ENCODE data around the gene MBD2. TPM values are rescaled to one million over a fixed set of nuclear protein-coding genes. Genes with fewer than 3 reads are reported as not detected.

The MBD2 gene
- polyA plus RNA-seq, 4 donors = 111 to 137 (median 132) TPM

DNA sequence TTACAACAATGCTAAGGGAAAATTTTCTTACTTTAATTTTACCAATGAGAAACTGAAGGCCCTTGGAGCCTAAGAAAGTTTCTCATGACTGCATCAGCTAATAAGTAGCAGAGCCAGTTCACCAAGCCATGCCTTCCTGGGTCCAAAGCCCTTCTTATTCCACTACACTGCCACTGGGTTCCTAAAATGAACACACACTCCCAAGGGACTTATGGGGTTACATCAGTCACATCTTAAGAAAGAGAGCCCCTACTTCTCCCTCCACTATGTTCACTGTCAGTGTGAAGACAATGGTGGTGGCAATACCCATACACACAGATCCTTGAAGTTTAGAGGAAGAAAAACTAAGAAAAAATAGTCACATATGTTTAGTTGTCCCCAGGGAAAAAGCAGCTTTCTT is 20.6 kb downstream of the MBD2 start:
- no peak for DNase-seq (ENCODE audit: low read depth in 4 of 4, low spot score in 3 of 4)

DNA sequence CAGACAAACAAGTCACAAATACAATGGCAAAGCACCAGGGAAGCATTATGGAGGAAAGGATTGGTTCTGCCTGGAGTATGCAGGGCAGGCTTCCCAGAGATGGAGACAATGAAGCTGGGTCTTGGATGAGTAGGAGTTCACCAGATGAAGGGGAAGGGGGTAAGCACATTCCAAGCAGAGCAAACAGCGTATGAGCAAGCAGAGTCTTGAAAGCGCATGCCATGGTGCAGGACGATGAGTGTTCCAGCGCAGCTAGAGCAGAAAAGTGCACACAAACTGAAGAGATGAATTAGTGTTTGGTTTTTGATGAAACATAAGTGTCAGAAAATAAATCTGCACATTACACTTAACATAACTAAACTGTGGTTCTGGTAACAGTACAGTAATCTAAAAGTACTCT is 21.6 kb downstream of the MBD2 start:
- no peak for DNase-seq (ENCODE audit: low read depth in 4 of 4, low spot score in 3 of 4)

DNA sequence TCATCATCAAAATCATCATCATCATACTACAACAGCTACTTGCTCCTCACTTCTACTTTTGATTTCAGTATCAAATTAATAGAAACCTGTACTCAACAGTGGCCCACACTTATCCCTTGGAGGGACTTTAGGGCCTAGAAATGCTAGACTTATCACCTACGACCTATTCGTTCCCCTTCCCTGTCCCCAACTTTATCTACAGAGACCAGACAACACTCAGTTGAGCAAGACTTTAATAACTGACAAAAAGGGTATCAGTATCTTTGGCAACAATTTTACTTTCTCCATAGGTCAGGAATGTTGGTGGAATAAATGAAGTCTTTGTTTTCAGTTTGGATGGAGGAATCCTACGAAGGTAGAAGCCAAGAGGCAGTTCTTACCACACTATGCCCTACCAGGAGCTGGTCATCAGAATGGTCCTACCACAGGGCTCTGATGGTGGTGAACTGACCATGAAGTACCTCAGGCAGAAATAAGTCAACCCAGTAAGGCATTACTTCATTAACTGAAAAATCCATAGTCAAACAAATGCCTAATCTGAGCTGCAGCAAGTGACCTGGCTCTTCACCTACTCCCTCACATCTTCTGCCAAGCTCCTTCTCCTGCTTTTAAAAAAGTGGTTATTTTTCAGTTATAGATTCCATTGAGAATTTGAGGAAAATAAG is 26.6 kb downstream of the MBD2 start:
- no peak for DNase-seq (ENCODE audit: low read depth in 4 of 4, low spot score in 3 of 4)

DNA sequence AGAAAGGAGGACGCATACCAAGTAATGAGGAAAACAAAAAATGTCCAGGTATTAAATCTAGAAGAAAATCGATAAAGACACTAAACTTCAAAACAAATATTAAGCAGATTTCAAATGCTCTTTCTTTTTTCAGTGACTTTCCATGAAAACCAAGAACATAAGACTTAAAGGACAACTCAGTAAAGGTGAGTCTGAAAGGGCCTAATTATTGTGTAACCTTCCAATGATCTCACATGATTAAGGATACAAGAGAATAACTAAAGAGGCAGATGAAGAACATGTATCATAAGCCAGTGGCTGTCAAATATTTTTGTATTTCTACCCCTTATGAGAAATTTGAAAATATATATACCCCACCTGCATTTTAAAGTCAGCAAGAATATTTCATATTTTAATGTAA is 30.7 kb downstream of the MBD2 start:
- no peak for DNase-seq (ENCODE audit: low read depth in 4 of 4, low spot score in 3 of 4)

DNA sequence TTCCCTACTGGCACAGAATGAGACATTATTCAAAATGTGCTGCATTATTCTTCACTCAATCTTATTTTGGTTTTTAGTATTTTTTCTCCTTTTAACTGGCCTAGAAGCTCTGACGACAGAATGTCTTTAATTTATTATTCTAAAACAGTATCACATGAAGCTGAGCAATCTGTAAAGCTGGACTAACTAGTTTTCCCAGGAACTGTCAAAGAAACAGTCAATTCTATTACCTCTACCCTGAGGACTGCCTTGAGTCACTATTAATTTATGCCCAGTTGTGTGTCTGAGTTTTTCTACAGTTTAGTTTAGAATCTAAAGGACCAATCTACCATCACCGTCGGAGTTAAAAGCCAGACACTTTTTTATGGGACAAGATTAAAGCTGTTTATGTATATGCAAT is 31.6 kb downstream of the MBD2 start:
- DNase-seq (ENCODE audit: low read depth in 4 of 4, low spot score in 3 of 4) = no peak

DNA sequence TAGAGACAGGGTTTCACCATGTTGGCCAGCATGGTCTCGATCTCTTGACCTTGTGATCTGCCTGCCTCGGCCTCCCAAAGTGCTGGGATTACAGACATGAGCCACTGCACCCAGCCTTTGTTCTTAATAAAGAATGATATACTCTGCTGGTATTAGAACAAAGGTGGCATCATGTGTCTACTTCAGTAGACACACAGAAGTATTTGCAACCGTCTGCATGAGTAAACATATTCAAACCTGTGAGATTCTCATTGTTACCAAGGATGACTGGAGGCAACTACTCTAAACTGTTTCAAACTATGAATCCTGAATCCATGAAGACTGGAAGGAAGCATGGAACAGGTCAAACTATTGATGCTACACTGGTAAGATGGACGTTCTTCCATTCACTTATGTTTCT is 32.1 kb downstream of the MBD2 start:
- DNase-seq (ENCODE audit: low read depth in 4 of 4, low spot score in 3 of 4) = no peak

DNA sequence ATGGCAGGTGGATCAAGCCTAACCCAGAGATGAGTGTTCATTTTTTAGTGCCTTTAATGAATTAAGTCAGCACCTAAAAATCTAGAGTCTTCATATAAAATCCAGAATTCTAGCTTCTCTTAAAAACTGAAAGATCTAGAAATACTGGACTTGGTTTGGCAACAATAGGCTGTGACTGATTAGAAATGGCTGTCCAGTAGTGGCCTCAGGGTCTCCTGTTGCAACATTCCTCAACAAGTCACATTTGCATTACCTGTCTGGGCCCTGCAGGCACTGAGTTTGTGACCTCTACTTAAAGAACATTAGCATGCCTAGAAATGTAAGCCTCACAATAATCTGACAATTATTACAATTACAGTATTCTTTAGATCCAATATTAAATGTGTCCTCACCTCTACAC is 33.1 kb downstream of the MBD2 start:
- DNase-seq (ENCODE audit: low read depth in 4 of 4, low spot score in 3 of 4) = no peak

DNA sequence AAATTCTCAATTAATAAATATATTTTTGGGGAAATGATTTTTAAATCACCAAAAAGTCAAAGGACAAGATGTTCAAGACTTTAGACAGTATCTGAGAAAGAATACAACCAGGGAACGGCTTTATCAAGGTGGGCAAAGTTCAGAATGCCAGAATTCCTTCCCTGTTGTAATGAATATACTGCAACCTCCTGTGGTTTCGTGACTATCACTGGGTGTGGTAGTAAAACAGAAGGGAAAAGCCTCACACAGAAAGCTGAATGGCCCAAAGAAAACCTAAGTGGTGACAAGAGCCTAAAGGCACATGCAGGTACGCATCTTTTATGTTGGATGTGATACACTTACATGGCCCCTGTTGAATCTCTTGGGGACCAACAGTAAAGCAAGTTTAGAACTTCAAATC is 37.1 kb downstream of the MBD2 start:
- no peak for DNase-seq (ENCODE audit: low read depth in 4 of 4, low spot score in 3 of 4)

DNA sequence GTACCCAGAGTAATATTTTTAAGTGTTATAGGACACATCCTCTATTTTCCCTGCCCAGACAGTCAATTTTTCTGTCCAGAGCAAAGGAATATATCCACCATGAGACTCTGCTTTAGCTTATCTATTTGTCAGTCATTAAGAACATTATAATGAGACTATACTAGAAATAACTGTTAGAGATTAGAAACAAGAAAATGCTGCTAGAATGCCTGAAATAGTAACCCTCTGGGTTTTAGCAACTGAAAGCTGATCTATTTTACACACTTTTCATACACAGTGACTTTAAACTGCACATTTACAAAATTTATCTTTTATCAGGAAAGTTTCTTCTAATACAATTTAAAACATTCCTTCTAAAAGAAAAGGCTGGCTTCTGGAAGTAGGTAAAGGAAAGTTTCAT is 39.6 kb downstream of the MBD2 start:
- DNase-seq (ENCODE audit: low read depth in 4 of 4, low spot score in 3 of 4) = no peak

DNA sequence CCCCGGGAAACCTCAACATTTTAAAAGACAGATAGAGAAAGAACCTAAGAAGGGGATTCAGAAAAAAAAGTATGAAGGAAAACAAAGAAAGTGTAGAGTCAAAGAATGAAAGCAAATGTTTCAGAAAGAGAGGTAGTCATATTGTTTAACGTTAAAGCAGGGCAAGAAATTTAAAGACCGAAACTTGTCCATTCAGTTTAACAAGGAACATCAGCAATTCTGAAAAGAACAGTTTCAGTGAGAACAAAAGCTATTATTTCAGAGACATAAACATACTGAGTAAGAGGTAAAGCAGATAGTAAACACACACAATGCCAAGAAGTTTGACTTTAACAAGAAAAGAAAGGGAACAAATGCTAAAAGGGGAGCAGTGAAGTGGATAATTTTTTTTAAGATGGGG is 41.1 kb downstream of the MBD2 start:
- DNase-seq (ENCODE audit: low read depth in 4 of 4, low spot score in 3 of 4) = no peak

DNA sequence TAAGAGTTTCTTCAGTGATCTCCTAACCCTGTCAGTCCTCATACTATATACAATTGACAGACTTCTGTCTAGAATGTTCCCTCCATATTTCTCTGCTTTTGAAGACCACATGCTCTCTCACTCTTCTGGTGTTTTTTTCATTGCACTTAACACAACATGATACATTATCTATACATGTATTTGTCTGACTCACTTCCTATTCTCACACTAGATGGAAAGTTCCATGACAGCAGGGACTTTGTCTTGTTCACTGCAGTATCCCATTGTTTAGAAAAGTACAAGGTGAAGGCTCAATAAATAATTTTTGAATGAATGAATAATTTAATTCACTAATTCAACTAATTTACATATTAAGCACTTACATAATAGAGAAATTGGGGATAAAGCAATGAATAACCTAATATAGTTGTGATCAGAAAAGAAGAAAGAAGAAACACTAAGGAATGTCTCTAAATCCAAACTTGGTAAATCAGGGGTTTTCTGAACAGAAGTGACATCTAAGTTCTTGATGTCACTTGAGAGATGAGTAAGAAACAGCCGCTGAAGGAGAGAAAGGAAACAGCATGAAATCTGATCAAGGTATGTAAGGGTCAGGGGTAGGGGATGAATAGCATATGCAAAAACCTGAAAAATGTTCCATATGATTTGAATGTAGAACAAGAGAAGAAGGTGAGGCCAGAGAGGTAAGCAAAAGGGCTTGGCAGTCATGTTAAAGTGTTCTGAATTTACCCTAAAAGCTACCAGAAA is 42.4 kb downstream of the MBD2 start:
- no peak for DNase-seq (ENCODE audit: low read depth in 4 of 4, low spot score in 3 of 4)

DNA sequence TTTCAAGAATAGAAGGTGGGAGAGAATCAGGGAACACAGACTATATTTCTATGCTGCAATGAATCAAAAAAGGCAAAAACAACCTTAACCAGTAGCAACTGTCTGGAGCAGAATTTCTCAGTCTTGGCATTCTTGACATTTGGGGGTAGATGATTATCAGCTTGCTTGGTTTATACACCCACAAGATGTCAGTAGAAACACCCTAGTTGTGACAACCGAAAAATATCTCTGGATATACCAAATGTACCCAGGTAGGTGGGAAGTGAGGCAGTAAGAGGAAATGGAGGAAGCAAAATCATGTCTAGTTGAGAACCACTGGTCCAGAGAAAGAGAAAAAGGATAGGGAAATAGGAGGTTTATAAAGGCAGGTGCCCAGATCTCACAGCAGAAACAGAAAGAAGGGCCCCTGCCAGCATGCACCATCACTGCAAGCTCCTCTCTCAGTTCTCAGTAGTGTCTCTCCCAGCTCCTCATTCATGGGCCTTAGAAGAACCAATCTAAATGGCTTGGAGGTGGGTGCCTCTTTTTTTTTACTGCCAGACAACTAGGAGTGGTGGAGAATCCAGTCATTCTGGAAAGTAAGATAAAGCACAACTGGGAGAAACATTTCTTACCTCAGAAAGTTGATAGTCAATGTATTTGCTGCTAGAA is 50.4 kb downstream of the MBD2 start:
- no peak for DNase-seq (ENCODE audit: low read depth in 4 of 4, low spot score in 3 of 4)

DNA sequence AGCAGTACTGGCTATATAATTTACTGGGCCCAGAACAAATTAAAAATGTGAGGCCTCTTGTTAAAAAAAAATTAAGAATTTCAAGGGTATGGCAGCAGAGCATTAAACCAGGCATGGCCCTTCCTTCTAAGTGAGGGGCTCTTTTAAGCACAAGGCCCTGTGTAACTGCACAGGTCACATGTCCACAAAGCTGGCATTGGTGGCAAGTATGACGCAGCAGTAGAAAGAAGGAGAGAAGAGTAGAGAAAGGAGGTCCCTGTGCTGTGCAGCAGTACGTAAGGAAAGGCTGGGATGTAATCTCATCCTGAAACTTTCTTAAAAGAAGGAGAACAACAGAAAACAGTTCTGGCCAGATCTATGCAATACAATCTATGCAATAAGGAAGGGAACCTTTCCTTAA is 51.2 kb downstream of the MBD2 start:
- DNase-seq (ENCODE audit: low read depth in 4 of 4, low spot score in 3 of 4) = no peak

DNA sequence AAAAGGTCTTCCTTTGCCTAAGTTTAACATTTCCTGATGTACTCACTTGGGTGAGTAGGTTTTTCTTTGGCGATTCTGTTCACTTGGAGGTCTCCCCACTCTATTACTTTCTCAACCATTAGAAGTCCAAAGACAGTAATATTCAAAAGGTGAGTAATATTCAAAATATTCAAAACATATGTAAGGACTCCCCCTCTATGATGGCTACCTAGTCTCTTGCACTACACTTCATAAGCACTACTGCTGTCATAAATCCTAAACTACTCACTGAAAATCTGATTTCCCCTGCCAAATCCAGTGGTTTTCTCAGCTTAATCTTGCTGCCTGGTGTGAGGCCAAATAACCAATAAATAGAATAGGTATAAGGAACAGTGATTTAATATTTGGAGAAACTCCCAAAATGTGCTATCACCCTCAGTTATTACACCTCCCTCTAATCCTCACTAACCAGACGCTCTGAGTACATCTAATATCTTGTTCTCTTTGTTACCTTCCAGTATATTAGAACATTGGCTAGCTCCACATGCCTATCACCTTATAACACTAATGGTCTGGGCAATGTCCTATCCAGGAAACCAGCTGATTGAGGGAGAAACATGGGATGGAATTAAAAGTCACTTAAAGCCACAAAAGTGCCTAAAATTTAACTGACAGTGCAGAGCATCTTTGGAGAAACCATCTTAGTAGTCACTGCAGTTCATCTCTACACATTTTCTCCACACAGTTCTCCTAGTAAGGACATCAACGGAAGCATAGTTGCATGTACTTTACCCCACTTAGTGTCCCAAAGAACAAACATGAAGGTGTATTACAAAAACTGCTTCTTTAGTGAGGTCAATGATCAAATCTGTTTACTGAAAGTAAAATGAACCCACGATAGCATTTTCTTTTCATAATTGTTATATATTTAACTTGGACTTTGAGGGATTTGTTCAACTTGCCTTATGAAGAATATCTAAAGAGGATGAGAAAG is 54.8 kb downstream of the MBD2 start:
- DNase-seq (ENCODE audit: low read depth in 4 of 4, low spot score in 3 of 4) = no peak

DNA sequence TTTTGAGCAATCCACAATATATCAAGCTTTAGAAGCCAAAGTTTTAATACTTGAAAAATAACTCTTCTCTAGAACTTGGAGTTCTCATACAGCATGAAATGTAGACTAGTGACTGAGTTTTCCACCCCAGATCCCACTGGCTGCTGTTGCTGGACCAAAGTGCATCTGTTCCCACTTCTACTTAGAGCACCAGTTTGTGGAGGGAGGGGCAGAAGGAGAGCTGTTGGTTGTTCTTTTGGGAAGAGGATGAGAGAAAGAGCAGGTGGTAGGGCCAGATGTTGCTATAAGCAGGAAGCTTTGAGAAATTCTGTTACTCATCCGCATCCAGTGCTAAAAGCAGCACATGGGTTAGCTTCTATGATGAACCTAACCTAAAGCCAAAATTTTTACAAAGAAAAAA is 59.0 kb downstream of the MBD2 start:
- DNase-seq (ENCODE audit: low read depth in 4 of 4, low spot score in 3 of 4) = no peak

DNA sequence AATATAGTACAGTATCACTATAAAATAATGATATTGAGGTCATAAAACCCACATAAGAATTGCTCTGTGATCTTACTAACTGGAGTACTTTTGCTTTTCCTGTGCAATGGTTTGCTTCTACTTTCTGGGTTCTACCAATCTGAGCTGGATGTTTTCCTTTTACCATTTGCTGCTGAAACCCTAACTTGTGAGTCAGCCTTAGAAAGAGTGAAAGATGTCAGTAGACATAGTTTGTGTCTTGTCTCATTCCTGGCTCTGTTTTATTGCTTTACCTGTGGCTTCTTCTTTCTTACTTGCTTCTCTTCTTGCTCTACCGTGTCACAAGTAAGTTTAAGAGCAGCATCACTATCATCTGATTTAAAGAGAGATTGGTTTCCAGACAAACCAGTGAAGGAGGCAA is 61.0 kb downstream of the MBD2 start:
- DNase-seq (ENCODE audit: low read depth in 4 of 4, low spot score in 3 of 4) = no peak

DNA sequence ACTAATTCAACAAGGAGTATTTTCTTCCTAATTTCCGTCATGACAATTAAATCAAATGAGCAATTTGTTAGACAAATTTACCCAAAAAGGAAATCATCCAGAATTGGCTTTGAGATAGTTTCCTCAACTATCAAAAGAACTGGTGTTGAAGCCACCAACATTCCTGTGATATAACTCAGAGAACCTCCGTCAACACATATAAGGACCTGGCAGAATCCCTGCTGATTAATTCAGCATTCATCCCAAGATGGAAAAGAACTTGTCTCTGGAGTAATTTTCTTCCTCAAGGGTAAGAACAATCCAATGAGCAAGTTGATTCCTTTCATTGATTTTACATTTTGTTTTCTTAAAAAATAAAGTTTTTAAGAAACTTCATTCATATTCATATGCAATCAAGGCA is 62.0 kb downstream of the MBD2 start:
- no peak for DNase-seq (ENCODE audit: low read depth in 4 of 4, low spot score in 3 of 4)

DNA sequence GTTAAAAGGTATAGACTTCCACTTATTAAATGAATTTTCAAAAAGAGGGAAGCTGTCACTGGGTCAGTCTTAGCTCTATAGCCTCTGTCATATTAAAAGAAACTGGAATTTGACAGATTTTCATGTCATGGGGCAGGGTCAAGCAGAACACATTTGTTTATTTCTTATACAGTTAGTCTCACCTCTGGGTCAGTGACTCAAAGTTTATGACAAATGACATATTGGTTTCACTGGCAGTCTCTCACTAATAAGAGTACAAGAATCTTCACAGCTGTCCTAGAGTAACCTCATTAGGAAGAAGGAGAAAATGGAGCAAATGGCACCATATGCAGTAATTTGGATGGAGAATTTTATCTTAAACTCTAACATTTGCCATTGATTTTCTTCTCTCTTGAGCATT is 63.2 kb downstream of the MBD2 start:
- no peak for DNase-seq (ENCODE audit: low read depth in 4 of 4, low spot score in 3 of 4)

DNA sequence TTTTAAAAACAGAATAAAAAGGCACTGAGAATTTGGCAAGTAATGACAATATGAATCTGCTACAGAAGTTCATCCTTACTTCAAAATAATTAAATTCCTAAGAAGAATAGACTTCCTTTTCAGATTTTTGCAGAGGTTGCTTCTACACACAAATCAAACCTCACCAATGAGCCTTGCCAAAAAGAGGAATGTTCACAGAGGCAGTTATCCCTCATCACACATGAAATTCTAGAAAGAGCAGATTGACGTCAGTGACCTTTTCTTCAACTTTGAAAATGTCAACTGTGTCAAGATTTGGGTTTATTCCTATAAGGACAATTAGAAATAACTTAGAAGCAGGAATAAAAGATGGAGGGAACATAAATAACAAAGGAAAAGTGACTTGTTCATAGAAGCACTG is 64.6 kb downstream of the MBD2 start:
- DNase-seq (ENCODE audit: low read depth in 4 of 4, low spot score in 3 of 4) = no peak

DNA sequence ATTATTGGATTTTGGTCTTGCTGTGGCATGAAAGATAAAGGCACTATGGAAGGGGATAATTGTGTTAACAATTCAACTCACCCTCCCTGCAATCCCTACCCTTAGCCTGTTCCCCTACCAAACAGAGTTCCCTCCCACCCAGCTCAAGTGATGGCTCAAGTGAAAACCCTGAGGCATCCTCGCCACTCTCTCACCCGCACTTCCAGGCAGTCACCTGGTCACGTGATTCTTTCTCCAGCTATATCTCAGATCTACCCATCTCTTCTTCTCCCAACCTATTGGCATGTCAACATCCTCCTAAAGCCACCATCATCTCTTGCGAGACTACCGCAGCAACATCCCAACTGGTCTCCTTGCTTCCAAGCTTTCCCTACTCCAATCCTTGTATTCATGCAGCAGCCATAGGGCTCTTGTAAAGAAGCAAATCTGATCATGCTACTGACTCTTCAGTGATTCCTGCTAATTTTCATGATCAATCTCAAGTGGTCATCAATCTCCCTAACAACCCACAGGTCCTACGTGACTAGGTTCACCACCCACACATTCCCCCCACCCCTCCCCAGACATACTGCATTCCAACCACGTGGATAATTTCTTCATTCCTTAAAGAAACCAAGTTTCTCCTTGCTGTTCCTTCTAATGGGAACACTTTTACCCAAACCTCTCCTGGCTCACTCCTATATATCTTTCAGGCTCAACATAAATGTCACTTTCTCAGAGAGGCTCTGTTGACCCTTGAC is 66.7 kb downstream of the MBD2 start:
- DNase-seq (ENCODE audit: low read depth in 4 of 4, low spot score in 3 of 4) = no peak

All from right renal pelvis (tissue), 4 donors.